ENCODE results near the gene HSD17B10.
A peak's percentile ranks its signal among the peaks of the same experiment; 100 is the strongest.
"Not testable (repeated sequence)": the region's sequence is repeated elsewhere in the genome, so short reads cannot be mapped to it uniquely, and the experiment has no call there.

The HSD17B10 gene

DNA sequence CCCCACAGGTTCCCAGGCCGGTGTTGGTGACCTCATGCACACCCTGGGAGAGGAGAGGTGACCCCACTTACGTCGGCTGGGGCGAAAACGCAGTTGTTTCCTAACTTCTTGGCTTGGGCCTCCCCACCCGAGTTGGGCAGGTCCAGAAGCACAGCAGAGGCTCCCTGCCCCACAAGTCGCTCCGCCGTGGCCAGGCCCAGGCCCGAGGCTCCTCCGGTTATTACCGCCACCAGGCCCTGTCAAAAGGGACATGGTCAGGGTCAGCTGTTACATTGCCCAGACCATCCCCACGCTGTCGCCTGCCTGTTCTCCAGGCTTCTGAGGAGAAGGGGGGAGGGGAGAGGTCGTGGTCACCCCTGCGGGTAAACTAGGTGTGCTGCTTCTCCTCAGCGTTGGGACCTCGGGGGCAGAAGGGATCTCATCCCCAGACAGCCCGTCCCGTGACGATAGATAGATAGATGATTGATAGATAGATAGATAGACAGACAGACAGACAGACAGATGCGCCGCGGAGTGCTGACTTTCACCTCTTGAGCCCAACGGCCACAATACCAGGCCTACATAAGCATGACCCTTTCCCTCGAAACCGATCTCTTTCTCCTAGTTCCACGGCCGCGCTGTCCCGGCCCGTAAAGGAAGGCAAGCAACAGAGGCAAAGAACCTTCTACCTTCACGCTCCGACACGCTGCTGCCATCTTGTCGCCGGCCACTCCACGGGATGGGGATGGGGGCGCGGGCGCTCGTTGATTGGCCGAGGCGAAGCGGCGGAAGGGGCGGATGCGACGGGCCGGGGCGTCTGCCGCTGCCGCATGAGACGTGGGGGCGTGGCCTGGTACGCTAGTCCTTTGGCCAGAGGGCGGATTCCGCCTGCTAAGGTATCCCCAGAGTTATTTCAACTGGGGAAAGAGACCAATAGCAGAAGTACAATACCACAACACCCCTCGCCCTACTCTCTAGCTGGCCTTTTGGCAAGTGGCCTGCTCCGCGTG, at the start of gene HSD17B10:
TSS of gene HSD17B10 (minus strand) at position 720 of the 989 bp plus-strand sequence. CDS start at position 695, 25 bp downstream.
- DNase-seq = peak; percentile 96

DNA sequence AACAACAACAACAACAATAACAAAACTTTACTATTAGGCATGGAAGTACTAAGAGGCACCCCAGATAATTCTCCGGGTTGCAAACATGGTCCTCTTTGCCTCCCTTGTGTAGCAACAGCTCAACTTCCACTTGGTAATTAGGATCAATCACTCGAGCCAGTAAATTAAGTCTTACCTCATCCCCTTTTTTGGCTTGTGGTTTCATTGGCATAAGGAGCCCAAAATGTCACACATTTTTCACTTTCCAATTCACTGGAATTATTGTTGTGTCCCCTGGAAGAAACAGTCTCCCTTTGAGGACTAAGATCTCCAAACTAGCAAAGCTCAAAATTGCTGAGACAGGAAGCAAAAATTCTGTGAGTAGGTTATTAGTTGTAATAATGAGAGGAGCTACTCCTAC, 49.2 kb upstream of the HSD17B10 start:
- no peak for DNase-seq

DNA sequence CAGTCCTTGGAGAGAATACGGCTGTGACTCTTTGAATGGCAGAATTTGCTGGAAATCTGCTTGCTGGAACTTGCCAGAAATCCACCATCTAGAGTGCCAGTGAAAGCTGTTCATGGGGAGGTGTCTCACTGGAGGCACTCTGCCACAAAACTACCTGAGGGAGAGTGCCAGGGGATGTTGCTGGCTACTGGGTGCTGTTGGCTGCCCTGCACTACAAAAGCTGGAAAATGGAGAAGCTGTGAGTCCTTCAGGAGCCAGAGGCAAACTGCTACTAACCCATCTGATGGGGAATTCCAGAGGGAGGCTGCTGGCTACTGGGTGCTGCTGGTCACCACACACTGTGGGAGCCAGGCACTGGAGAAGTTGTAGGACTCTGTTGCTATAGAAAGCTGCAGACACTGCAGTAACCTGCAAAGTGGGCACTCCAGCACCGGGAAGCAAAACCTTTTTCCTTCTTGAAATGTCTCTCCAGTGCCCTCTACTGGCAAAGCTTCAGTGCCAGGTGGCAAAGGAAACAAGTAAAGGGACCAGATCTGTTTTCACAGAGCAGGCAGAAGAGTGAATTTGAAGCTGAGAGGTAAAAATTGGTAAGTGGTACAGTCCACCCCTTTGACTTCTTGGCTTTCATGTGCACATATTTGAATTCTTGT, 47.8 kb upstream of the HSD17B10 start:
- DNase-seq = peak; percentile 88

DNA sequence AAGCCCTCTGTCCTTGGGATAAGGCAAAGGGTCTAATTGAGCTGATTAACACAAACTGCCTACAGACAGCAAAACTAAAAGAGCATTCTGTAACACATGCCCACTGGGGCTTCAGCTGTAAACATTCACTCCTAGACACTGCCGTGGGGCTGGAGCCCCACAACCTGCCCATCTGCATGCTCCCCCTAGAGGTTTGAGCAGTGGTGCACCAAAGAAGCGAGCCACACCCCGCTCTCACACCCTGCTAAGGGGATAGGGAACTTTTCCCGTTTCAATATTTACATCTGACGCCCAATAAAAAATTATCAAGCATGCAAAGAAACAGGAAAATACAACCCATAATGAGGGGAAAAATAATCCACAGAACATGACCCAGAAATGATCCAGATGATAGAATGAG, 46.9 kb upstream of the HSD17B10 start:
- DNase-seq = peak; percentile 29

DNA sequence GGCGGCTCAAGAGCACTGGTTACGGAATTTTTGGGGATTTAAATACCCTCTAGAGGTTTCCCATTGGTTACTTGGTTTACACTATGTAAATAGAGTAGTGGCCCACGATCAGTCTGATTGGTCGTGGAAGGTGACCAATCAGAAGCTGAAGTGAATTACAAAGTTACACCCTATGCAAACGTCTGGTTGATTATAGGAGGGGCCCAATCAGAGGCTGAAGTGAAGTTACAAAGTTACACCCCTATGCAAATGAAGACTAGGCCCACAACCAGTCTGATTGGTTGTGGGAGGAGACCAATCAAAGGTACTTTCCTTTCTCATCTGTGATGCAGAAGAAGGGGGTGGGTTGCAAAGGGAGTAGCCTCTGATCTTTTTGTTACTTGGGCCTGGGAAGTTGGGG, 45.1 kb upstream of the HSD17B10 start:
- DNase-seq = no peak

DNA sequence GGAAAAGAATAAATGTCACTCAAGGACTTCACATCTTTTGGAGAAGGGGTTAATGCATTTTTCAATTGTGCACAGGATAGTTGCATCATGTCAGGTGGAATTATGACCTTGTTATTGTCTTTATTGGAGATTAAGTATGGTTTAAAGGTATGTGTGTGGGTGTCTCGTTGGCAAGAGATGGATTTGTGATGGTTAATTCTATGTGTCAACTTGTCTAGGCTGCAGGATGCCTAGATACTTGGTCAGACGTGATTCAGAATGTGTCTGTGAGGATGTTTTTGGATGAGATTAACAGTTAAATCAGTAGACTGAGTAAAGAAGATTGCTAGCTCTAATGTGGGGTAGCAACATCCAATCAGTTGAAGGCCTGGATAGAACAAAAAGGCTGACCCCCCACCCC, 42.2 kb upstream of the HSD17B10 start:
- DNase-seq = no peak

DNA sequence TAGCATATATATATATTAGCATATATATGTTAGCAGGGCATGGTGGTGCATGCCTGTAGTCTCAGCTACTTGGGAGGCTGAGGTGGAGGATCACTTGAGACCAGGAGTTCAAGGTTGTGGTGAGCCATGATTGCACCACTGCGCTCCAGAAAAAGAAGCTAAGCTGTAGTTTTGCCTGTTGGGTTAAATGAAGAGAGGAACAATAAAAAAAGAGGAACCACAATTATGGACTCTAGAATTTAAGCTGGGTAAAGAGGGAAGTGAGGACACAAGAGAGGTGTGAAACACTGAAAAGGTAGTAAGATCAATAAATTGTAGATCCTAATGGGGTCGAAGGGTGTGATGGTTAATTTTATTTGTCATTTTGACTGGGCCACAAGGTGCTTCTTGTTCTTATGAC, 40.5 kb upstream of the HSD17B10 start:
- no peak for DNase-seq

DNA sequence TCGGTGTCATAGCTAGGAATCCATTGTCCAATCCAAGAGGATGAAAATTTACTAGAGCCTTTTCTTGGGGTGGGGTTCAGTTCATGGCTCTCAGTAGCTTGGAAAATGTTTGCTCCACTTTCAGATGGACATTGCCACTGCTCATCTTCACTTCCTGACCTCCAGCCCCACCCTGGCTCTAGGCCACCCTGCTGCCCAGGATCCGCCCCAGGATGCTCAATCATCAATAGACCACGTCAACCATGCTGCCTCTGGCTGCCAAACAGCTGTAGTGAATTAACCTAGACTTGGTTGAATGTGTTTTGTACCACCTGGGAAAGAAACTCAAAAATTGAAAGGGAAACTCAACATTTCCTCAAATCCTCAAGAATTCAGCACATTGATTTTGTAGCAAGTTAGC, 37.2 kb upstream of the HSD17B10 start:
- DNase-seq = no peak

DNA sequence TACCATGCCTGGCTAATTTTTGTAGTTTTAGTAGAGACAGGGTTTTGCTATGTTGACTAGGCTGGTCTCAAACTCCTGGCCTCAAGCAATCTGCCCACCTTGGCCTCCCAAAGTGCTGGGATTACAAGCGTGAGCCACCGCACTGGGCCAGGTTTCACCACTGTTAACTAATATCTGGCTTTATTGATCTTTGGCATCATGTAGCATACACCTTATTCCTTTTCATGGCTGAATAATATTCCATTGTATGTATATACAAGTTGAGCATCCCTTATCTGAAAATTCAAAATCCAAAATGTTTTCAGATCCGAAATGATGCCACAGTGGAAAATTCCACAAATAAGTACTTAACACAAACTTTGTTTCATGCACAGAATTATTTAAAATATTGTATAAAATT, 34.5 kb upstream of the HSD17B10 start:
- DNase-seq = not testable (repeated sequence)

DNA sequence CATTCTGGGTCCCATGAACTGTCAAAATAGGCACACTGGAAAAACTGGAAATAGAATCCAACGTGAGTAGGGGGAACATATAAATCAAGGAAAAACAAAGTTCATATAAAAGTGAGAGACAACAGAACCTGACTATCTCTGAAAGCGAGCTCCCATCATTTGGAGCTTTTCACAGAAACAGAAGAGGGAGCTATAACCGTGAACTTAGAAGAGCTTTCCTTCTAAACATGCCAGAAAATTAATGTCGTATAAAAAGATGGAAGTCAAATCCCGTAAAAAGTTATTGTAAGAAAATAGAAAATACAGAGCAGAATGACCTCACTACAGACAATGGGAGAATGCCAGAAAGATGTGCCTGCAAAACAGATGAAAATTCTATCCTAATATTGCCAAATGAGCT, 23.9 kb upstream of the HSD17B10 start:
- DNase-seq = no peak

DNA sequence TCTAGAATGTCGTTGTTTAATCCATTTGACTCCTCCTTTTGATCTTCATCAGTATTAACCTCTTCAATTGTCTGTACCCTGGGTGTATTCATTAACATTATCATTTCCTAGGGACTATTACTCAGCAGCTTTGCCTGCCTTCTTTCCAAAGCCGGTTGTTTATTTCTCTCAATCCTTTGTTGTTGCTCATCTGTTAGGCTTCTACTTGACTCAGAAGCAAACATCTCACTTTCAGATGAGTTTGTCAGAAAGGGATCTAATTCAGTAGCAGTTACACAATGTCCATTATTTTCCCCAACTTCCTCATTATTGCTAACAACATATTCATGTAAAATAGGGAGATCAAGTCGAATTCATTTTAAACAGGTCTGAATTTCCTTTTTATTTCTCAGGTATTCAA, 22.1 kb upstream of the HSD17B10 start:
- DNase-seq = no peak

DNA sequence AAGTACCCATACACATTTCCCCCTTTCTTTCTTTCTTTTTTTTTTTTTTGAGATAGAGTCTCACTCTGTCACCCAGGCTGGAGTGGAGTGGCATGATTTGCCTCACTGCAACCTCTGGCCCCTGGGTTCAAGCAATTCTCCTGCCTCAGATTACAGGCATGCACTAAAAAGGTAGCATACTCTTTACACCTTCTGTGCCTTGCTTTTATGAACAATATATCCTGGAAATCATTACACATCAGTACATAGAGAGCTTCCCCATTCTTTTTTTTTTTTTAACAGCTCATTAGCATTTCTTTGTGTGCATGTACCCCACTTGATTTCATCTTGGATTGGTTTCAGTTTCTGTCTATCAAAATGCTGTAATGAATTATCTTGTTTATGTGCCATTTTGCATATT, 18.6 kb upstream of the HSD17B10 start:
- no peak for DNase-seq

DNA sequence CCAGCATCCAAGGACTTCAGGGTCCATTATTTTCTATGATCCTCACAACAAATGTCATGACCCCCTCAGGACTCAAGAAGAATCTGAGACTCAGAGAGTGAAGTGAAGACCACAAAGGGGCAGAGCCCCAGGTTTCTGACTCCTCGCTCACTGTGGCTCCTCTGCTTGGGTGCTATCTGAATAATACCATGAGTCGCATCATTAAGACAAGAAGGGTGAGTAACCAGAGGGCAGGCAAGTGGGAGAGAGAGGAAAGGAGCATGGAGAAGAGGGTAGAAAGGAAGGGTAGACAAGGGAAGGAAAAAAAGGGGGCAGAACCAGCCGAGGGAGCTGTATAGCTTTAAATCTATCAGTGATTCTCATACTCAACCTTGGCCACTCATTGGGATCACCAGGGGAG, 15.5 kb upstream of the HSD17B10 start:
- no peak for DNase-seq

DNA sequence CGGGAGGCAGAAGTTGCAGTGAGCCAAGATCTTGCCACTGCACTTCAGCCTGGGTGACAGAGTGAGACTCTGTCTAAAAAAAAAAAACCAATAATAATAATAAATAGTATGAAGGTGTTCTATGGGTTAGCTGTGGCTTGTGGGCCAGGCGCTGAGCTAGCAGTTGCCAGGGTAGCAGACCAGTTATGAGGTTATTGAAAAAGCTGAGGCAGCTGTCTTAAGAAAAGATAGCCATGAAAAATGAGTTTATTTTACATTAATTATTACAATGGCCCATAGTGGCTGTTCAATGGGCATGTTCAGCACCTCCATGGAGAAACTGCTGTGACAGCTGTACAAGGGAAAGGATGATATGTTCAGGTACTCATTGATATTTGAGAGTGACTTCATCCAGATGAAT, 13.3 kb upstream of the HSD17B10 start:
- DNase-seq = no peak

DNA sequence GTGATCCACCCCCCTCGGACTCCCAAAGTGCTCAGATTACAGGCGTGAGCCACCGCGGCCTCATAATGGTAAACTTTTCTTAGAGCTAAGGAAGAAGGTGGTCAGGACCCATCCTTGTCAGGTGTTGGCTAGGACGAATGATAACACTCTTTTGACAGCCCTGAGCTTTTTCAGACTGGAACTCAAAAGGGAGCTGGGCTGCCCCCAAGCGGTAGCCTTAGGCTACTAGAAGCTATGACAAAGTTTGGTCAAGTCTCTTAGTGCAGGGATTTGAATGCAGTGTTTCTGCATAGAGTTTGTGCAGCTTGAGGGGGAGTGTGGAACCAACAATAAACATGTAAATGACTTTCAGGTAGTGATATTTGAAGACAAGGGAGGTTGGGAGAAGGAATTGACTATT, 11.8 kb upstream of the HSD17B10 start:
- peak; percentile 78 for DNase-seq

DNA sequence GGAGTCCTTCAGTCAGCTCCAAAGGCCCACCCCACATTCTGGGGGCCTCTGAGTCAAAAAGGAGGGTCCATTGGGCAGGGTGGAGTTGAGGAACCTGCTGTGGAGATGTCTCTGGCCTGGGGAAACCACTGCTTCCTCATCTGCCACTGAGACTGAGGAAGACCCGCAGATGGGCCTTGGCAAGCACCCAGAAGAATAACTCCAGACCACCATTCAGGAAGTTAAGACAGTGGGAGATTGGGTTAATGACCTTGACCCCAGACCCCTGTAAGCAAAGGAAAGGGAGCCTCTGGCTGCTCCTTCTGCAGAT, 8.1 kb upstream of the HSD17B10 start:
- peak; percentile 27 for DNase-seq

DNA sequence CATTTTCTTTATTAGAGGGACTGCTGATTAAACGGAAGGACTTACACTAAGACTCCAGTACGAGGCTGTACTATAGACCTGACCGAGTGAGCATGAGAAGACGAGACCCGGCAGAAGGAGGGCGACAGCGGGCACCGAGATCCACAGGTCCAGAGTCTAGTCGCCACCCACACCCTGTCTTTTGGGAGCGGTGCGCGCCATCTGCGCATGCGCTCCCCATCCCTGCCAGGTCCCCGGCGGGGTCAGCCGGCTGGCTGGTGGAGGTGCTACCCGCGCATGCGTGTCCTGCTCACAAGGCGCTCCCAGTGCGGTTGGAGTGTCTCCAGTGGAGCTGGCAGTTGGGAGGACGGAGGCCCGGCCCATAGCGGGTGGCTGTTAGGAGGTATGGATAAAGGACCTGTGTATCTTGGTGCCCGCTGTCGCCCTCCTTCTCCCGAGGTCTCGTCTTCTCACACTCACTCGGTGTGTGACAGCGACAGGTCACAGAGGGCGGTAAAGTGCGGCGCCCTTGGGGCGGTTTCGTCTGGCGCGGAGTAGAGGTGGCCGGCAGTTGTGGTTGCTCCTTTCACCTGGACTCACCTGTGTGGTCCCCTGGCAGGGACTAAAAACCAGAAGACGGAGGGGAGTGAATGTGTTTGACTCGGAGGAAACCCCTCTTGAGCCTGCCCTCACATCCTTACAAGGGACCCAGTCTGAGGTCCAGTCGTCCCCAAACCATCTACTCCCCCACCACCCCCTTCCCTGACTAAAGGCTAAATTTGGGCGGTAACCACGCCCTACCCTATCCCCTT, 7.6 kb upstream of the HSD17B10 start:
- DNase-seq = peak; percentile 94

DNA sequence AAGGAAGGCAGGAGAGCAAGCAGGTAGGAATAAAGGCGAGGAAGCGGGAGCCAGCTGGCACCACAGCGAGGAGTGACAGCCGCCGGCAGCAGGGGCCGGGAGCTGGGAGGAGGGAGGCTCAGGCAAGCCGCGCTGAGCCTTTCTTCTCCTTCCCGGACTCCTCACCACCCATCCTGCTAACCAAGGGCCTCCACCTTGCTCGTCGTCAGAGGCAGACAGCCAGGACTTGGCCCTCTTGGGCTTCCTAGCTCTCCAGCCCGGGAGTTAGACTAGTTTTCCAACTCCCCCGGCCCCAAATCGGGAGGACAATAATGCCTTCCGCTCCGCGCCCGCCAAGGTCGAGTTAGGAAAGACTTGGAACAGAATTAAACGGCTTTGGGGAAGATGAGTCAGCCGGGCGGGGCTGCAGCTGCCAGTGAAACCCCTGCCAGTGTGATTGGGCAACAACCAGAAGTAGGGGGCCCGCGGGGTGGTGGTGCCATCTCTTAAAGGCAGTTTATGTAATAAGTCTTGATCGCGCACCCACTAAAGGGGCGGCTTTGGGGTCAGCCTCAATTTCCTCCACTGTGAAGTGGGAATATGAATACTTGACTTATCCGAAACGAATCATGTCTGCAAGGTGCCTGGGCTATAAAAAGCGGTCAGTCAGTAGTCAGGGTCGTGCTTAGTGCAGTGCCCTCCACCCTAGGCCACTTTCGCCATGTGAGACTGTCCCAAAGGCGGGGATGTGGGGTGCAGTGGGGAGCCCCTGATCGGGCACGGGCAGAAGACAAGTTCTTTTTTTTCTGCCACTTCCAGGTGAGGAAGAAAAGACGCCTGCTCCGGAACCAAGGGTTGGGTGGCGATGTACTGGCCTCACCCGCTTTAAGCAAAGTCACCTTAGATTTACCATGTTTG, 6.7 kb upstream of the HSD17B10 start:
- peak; percentile 82 for DNase-seq

DNA sequence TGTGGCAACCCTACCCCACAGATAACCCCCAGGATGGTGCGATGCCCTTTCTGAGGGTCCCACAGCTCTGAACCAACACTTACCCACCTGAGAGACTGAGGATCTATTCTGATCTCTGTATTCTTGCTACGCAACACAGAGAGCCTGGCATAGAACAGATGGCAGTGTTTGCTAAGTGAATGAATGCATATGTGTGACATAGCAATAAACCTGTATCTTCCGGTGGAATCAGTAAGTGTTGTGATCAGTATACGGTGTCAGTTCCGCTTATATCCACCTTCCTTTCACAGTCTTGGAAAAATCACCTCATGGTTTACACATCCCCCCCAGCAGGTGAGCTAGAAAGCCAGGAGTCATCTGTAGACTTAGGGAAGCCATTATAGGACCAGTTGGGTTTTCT, 5.9 kb upstream of the HSD17B10 start:
- peak; percentile 94 for DNase-seq

DNA sequence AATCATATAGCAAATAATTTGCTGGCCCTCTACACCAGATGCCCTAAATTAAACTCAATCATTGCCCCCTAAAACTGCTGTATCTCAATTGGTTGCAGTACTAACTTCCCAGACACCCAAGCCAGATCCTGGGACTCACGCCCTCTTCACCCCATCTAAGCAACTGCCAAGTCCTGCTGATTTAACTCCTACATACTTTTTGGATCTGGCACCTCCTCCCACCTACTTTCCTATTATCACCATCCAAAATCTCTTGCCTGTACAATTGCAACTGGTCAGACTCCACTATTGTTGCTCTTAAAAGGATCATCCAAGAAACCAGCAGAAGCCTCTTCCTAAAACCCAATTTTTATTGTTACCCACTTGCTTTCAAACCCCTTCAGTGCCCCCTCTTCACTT, 4.7 kb upstream of the HSD17B10 start:
- DNase-seq = no peak

DNA sequence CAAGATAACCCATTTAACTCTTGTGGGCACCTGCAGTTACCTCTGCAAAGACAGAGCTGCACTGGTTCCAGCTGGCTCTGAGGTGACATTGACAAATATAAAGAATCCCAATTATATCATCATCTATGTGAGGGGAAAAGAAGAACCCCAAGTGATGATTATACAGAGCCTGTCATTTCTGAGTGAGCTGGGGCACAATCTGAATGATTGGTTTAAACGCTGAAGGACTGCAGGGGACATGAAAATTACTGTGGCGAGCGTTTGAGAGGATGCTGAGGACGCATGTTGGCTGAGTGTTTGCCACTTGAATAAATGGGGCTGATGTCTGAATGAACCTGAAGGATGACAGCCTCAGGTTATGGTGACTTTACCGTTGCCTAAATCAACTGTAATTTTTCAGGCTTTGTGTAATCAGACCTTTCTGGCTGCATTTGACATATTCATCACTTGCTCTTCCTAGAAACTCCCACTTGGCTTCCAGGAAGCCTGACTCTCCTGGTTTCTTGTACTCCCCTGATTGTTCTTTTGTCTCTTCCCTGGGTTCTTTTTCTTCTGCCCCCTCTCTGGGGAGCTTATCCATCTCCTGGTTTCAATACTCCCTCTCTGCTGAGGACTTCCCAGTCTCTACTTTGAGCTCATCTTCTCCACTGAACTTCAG, 4.1 kb upstream of the HSD17B10 start:
- peak; percentile 14 for DNase-seq

DNA sequence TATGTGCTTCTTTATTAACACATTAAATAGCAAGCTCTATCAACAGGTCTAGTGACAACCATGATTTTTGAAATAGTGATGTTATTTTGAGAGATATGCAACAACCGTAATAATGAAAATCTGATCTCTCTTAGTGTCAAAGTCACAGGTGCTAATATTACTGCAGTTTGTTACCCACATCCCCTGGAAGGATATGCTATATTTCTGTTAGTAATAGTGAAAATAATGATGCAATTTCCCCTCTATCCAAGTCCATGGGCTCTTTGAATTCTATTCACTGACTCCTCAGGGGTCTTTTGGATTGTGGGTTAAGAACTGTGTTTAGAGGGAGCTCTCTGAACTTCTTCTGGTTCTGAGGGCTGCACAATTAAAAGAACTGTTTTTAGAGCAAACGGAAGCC, 3.0 kb upstream of the HSD17B10 start:
- no peak for DNase-seq
